Neural progenitor cell (in vitro differentiated cells): Measurements from ENCODE around the gene HNRNPR. TPM values are rescaled to one million over a fixed set of nuclear protein-coding genes. Genes with fewer than 3 reads are reported as not detected.

Source experiments
- DNase-seq: peaks from one replicate; pipeline ENCODE4 v3.0.0-alpha.2; 2016; ENCODE audit warnings: low spot score
- H2AFZ ChIP-seq: fragments of 200-600 bp; sonication (generic); replicated peaks from 2 replicates; pipeline ENCODE4 v1.6.1; 2016; ENCODE audit warnings: antibody characterized with exemption
- H3F3A ChIP-seq: fragments of 200-600 bp; sonication (generic); 2 replicates; pipeline ENCODE4 v1.6.1; 2016; ENCODE audit warnings: antibody characterized with exemption, low read depth
- H3K27ac ChIP-seq: fragments of 200-600 bp; sonication (generic); 2 replicates; pipeline ENCODE4 v1.5.1; 2016; ENCODE audit warnings: mild to moderate bottlenecking
- H3K27me3 ChIP-seq: fragments of 200-600 bp; sonication (generic); 2 replicates; pipeline ENCODE4 v1.6.1; 2016; ENCODE audit warnings: mild to moderate bottlenecking, moderate library complexity
- H3K36me3 ChIP-seq: fragments of 200-600 bp; sonication (generic); 2 replicates; pipeline ENCODE4 v1.5.1; 2016
- H3K4me1 ChIP-seq: fragments of 200-600 bp; sonication (generic); 2 replicates; pipeline ENCODE4 v1.6.1; 2016; ENCODE audit warnings: mixed run types
- H3K4me2 ChIP-seq: fragments of 200-600 bp; sonication (generic); 2 replicates; pipeline ENCODE4 v1.6.1; 2016
- H3K4me3 ChIP-seq: fragments of 200-600 bp; sonication (generic); 2 replicates; pipeline ENCODE4 v1.5.1; 2016
- H3K79me2 ChIP-seq: fragments of 200-600 bp; sonication (generic); 2 replicates; pipeline ENCODE4 v1.6.1; 2016; ENCODE audit warnings: low read depth
- H3K9ac ChIP-seq: fragments of 200-600 bp; sonication (generic); 2 replicates; pipeline ENCODE4 v1.6.1; 2016
- H3K9me3 ChIP-seq: fragments of 200-600 bp; sonication (generic); 2 replicates; pipeline ENCODE4 v1.5.1; 2016; ENCODE audit warnings: low read depth
- H4K20me1 ChIP-seq: fragments of 200-600 bp; sonication (generic); 2 replicates; pipeline ENCODE4 v1.6.1; 2016; ENCODE audit warnings: low read depth
- H3K27ac Mint-ChIP-seq: 3 replicates; pipeline ENCODE4 v1.8.0; 2021; ENCODE audit warnings: mixed read lengths
- H3K27me3 Mint-ChIP-seq: 2 replicates; pipeline ENCODE4 v1.8.0; 2022; ENCODE audit warnings: low read depth, mild to moderate bottlenecking, inconsistent platforms, moderate library complexity, mixed read lengths; ENCODE audit not compliant: insufficient read depth
- H3K36me3 Mint-ChIP-seq: 3 replicates; pipeline ENCODE4 v1.8.0; 2021; ENCODE audit warnings: mixed read lengths
- H3K4me1 Mint-ChIP-seq: 3 replicates; pipeline ENCODE4 v1.8.0; 2021; ENCODE audit warnings: mixed read lengths
- H3K4me3 Mint-ChIP-seq: 3 replicates; pipeline ENCODE4 v1.8.0; 2021; ENCODE audit warnings: mild to moderate bottlenecking, moderate library complexity, mixed read lengths
- H3K9me3 Mint-ChIP-seq: 3 replicates; pipeline ENCODE4 v1.8.0; 2020; ENCODE audit warnings: mixed read lengths
- CTCF ChIP-seq: fragments of 200-600 bp; sonication (generic); IDR thresholded peaks from 2 replicates; pipeline ENCODE4 v1.5.1; 2017; ENCODE audit warnings: antibody characterized with exemption, mild to moderate bottlenecking
- EZH2 ChIP-seq: fragments of 200-600 bp; sonication (generic); IDR thresholded peaks from 2 replicates; pipeline ENCODE4 v1.6.1; 2017; ENCODE audit warnings: antibody characterized with exemption, mild to moderate bottlenecking, moderate library complexity
- EZH2phosphoT487 ChIP-seq: fragments of 200-600 bp; sonication (generic); IDR thresholded peaks from 2 replicates; pipeline ENCODE4 v1.6.1; 2017; ENCODE audit warnings: antibody characterized with exemption
- total RNA-seq: library from RNA; depleted of rRNA; stranded (reverse); fragments of >200 nt; gene quantifications from 2 replicates; pipeline ENCODE4 v1.2.3, GENCODE V29; 2015; ENCODE audit warnings: low replicate concordance

Gene HNRNPR
- total RNA-seq, 1 donor from 2014 or later = 317 TPM

DNA sequence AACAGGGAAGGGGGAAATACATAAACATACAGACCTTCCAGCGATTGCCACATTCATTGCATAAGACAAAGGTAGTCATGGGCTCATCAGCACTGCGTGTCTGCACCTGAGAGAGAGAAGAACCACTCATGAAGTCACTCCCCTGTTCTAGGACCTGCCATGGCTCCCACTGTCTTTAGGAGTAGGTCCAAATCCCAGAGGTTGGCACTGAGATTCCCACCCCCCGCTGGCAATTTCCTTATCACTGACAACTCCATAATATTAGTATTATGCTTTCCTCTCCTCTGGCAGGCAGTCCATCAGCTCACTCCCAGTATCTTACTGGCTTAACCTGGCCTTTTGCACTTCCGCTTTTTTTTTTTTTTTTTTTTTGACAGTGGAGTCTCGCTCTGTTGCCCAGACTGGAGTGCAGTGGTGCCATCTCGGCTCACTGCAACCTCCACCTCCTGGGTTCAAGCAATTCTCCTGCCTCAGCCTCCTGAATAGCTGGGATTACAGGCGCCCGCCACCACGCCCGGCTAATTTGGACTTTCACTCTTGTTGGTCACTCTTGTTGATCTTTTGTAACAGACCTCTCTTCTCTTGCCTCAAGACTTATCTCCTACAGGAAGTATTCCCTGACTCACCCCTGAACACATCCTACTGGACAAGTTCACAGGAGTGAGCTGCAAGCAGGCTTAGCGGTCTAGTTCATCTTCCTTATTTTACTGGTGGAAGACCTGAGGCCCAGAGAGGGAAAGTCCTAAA is 40.4 kb upstream of the HNRNPR start:
- no peaks in the 10 kb centered on the region for H3K9me3 ChIP-seq
- H3K4me1 ChIP-seq = no peaks in the 10 kb centered on the region
- Mint-ChIP-seq H3K9me3 (peaks cover 11% of the 10 kb centered on the region), H3K27me3 (peaks cover 5% of the 10 kb centered on the region), H3K4me1 (peaks cover 12% of the 10 kb centered on the region), H3K36me3 (peaks cover 5% of the 10 kb centered on the region), H3K4me3 (no peak overlapping the region), H3K27ac (no peak overlapping the region)
- H2AFZ ChIP-seq = no peak overlapping the region
- H3K4me3 ChIP-seq = no peak overlapping the region
- no peak for DNase-seq
- H3K27ac ChIP-seq = no peak overlapping the region
- no peaks in the 10 kb centered on the region for H4K20me1 ChIP-seq
- H3F3A ChIP-seq = peaks cover under 1% of the 10 kb centered on the region
- no peak for TF ChIP-seq EZH2
- TF ChIP-seq EZH2phosphoT487 = no peak
- no peak for TF ChIP-seq CTCF
- no peaks in the 10 kb centered on the region for H3K36me3 ChIP-seq
- H3K9ac ChIP-seq = no peak overlapping the region
- H3K79me2 ChIP-seq = no peaks in the 10 kb centered on the region
- H3K4me2 ChIP-seq = no peak overlapping the region
- H3K27me3 ChIP-seq = peaks cover 100% of the 10 kb centered on the region

GRCh38 chr1:23383577-23384311 is 39.7 kb upstream of the HNRNPR start:
- no peak overlapping the region for H3K27ac Mint-ChIP-seq
- peaks cover 8% of the 10 kb centered on the region for H3K27me3 Mint-ChIP-seq
- no peak overlapping the region for H3K4me3 ChIP-seq
- H3F3A ChIP-seq = no peaks in the 10 kb centered on the region
- DNase-seq = no peak
- H3K9me3 ChIP-seq = no peaks in the 10 kb centered on the region
- peaks cover 11% of the 10 kb centered on the region for H3K9me3 Mint-ChIP-seq
- TF ChIP-seq EZH2phosphoT487 = no peak
- TF ChIP-seq CTCF = no peak
- TF ChIP-seq EZH2 = no peak
- H3K27ac ChIP-seq = no peak overlapping the region
- H4K20me1 ChIP-seq = no peaks in the 10 kb centered on the region
- H3K9ac ChIP-seq = no peak overlapping the region
- no peaks in the 10 kb centered on the region for H3K79me2 ChIP-seq
- H3K4me3 Mint-ChIP-seq = no peak overlapping the region
- no peaks in the 10 kb centered on the region for H3K4me1 ChIP-seq
- peaks cover 5% of the 10 kb centered on the region for H3K36me3 Mint-ChIP-seq
- H3K36me3 ChIP-seq = no peaks in the 10 kb centered on the region
- H3K4me2 ChIP-seq = no peak overlapping the region
- H2AFZ ChIP-seq = no peak overlapping the region
- peaks cover 100% of the 10 kb centered on the region for H3K27me3 ChIP-seq
- peaks cover 15% of the 10 kb centered on the region for H3K4me1 Mint-ChIP-seq

DNA sequence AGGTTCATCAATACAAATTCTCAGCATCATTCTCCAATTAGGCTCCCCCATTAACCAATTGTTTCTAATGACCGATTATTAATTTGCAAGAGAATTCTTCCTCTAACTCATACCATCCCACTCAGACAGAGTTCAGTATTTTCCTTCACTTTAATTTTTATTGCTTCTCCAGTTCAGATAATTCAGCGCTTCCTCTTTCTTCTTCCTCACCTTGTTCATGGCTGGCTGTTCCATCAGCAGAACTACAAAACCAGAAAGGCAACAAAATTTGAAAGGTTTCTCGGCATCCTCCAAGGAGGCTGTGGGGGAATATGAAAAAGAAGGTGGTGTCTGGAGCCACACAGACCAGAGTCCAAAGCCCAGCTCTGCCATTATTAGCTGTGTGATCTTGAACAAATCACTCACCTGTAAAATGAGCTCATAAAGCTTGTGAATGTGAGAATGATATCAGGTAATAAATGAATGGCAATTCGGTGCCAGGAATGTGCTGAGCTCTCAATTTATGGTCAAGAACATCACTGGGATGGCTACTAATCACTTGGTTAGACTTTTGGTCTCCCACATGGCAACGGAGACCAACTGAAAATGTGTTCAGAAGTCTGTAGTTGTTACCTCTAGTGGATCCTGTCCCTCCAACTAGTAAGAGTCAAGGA is 37.3 kb upstream of the HNRNPR start:
- TF ChIP-seq EZH2phosphoT487 = no peak
- no peak for TF ChIP-seq EZH2
- TF ChIP-seq CTCF = no peak
- Mint-ChIP-seq H3K9me3 (peaks cover 9% of the 10 kb centered on the region), H3K4me3 (no peak overlapping the region), H3K27me3 (peaks cover 8% of the 10 kb centered on the region), H3K36me3 (peaks cover 5% of the 10 kb centered on the region), H3K4me1 (peaks cover 26% of the 10 kb centered on the region), H3K27ac (no peak overlapping the region)
- Histone ChIP-seq H4K20me1 (no peaks in the 10 kb centered on the region), H3K4me2 (no peak overlapping the region), H3K4me1 (no peaks in the 10 kb centered on the region), H3K4me3 (no peak overlapping the region), H3F3A (peaks cover 8% of the 10 kb centered on the region), H3K9me3 (no peaks in the 10 kb centered on the region), H3K79me2 (no peaks in the 10 kb centered on the region), H3K27ac (no peak overlapping the region), H3K27me3 (peaks cover 87% of the 10 kb centered on the region), H3K36me3 (no peaks in the 10 kb centered on the region), H2AFZ (no peak overlapping the region), H3K9ac (no peak overlapping the region)
- DNase-seq = no peak
